Measurements from ENCODE around the gene SGSM2.

SGSM2 gene

DNA sequence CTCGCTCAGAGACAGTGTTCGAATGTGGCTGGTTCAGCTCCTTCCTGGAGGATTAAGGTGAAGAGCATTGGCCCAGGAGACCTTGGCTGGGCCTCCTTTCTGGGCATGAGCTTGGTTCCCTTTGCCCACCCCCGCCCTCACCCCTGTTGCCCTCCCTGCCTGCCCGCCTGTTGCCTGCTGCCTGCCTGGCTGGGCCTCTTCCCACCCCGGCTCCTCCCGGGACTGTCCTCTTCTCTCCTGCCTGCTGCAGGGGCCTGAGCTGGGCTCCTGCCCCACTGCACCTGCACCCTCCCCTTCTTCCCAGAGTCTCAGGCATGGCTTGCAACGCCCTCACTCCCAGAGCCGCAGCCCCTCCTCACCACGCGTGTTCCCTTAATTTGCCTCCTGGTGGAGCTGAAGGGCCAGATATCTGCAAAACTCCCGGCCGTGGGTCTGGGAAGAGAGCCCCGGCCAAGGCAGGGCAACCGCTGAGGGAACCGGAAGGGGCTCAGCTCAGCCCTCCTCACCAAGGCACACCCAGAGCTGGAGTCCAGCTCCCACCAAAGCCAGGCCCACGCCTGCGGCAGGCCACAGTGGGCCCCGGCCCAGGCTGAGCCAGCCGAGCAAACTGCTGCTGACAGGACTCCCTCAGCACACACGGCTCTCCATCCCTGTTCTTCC, 32.4 kb downstream of the SGSM2 start:
- TF ChIP-seq, protein P1, sequence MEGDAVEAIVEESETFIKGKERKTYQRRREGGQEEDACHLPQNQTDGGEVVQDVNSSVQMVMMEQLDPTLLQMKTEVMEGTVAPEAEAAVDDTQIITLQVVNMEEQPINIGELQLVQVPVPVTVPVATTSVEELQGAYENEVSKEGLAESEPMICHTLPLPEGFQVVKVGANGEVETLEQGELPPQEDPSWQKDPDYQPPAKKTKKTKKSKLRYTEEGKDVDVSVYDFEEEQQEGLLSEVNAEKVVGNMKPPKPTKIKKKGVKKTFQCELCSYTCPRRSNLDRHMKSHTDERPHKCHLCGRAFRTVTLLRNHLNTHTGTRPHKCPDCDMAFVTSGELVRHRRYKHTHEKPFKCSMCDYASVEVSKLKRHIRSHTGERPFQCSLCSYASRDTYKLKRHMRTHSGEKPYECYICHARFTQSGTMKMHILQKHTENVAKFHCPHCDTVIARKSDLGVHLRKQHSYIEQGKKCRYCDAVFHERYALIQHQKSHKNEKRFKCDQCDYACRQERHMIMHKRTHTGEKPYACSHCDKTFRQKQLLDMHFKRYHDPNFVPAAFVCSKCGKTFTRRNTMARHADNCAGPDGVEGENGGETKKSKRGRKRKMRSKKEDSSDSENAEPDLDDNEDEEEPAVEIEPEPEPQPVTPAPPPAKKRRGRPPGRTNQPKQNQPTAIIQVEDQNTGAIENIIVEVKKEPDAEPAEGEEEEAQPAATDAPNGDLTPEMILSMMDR (IDR thresholded peaks at IDR 0.05; ENCODE audit: low read depth, low read length): no peak; the same call in none of the 2 replicates
- DNase-seq (ENCODE audit: extremely low read depth, low read depth): no peak

DNA sequence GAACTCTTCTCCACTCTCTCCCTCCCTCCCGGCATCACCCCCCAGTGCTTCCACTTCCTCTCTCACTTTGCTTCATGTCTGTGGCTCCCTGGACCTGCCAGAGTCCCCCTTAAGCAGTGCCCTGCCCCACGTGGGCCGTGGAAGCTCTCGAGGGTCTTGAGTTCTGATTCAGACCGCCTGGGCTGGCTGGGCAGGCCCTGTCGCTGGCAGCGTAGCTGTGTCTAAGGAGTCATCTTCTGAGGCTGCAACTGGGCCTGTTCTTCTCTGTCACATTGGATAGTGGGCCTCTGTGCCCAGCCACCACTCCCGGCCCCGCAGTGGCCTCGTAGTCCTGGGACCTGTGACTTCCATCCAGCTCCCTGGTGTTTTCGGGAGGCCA, 32.9 kb downstream of the SGSM2 start:
- DNase-seq (ENCODE audit: extremely low read depth, low read depth): no peak
- TF ChIP-seq, protein P1 (IDR thresholded peaks at IDR 0.05; ENCODE audit: low read depth, low read length): no peak

DNA sequence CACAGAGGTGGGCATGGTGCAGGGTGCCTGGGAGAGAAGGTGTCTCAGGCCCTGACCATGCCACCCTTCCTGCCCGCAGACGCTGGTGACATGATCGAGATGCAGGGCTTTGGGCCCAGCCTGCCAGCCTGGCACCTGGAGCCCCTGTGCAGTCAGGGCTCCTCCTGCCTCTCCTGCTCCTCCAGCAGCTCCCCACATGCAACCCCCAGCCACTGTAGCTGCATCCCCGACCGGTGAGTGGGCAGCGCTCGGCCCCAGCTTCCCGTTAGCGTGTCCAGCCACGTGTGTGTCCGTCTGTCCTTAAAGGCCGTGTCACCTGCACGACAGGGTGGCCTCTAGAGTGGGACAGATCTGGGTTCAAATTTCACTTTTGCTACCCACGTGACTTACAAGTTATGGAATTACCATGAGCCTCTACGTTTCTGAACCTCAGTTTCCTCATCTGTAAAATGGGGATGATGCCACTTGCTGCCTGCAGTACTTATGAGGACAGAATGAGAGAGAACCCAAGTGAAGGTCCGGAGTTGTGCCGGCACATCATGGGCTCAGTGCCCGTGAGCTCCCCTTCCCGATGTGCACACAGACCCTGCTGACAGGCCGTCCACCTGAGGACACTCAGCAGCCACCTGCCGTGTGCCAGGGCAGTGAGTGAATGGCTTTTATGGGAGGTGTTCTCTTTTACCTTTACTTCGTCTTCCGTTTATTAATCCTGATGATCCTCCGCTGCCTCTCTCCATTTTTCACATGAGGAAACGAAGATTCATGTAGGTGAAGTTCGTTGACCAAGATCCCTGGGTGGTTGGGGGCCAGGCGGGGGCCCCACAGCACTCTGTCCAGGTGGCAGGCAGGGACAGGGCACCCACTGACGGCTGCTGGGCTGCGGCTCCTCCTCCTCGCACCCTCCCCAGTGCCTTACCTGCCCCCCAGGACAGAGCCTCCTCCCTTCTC, 34.2 kb downstream of the SGSM2 start:
- DNase-seq (ENCODE audit: extremely low read depth, low read depth): no peak
- TF ChIP-seq, protein P1 (IDR thresholded peaks at IDR 0.05; ENCODE audit: low read depth, low read length): no peak

DNA sequence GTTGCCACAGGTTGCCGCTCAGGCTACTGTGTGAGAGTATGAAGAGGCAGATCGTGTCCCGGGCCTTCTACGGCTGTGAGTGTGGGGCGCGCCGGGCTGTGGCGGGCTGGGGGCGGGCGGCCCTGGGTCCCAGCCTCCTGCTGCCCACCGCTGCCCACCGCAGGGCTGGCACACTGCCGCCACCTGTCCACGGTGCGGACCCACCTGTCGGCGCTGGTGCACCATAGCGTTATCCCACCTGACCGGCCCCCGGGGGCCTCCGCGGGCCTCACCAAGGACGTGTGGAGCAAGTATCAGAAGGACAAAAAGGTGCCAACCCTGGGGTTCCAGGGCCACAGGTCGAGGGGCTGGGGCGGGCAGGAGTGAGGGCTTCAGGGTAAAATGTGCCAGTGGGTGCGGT, 34.9 kb downstream of the SGSM2 start:
- TF ChIP-seq, protein P1 (IDR thresholded peaks at IDR 0.05; ENCODE audit: low read depth, low read length): no peak
- no peak for DNase-seq (ENCODE audit: extremely low read depth, low read depth)

DNA sequence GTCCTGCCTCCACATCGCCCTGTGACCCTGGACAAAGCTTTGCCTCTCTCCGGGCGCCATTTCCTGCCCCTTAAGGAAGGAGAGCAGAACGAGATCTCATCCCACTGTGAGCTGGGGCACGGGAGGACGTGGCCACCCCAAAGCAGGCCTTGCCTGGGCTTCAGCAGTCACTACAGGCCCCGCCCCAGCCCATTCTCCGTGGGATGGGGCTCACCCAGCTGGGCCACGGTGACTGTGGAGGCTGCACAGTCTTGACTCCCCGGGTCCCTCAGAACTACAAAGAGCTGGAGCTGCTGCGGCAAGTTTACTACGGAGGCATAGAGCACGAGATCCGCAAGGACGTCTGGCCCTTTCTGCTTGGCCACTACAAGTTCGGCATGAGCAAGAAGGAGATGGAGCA, 35.4 kb downstream of the SGSM2 start:
- TF ChIP-seq, protein P1 (IDR thresholded peaks at IDR 0.05; ENCODE audit: low read depth, low read length): no peak
- no peak for DNase-seq (ENCODE audit: extremely low read depth, low read depth)

DNA sequence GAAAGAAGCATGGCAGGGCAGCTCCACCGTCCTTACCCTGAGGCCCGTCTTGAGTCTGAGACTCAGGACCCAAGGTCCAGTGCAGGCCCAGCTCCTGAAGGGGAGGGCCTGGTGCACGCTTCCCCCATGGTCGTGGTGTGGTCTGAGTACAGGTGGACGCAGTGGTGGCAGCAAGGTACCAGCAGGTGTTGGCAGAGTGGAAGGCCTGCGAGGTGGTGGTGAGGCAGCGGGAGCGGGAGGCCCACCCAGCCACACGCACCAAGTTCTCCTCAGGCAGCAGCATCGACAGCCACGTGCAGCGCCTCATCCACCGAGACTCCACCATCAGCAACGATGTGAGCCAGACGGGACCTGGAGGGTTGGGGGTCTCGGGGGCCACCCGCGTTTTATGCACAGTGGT, 35.9 kb downstream of the SGSM2 start:
- TF ChIP-seq, protein P1 (IDR thresholded peaks at IDR 0.05; ENCODE audit: low read depth, low read length): no peak

More for the DNA sequence above, 35.9 kb downstream of the SGSM2 start:
- DNase-seq (ENCODE audit: extremely low read depth, low read depth): no peak
